Heart left ventricle (tissue), 16 donors: ENCODE measurements around the gene RNF149. TPM values are rescaled to one million over a fixed set of nuclear protein-coding genes. Genes with fewer than 3 reads are reported as not detected.

Source experiments
- ATAC-seq, 4 donors: fragments of 200-7000 bp; cut with Tn5 transposase; one replicate each; pipeline ENCODE4 v1.9.1; 2020 to 2022; ENCODE audit warnings: moderate library complexity in 4 of 4, mild to moderate bottlenecking in 3 of 4, moderate number of reproducible peaks in 1 of 4
- DNase-seq, 5 donors: peaks; one replicate each; pipeline ENCODE4 v3.0.0-alpha.2; 2020
- H3K27ac ChIP-seq, 12 donors: fragments of 200-600 bp; sonication (generic) in 4 of 12; one replicate each; pipeline versions ENCODE4 v1.5.0 to v1.8.0; 2016 to 2022; ENCODE audit warnings: mild to moderate bottlenecking in 2 of 12
- H3K27me3 ChIP-seq, 9 donors: fragments of 200-600 bp; sonication (generic) in 2 of 9; one replicate each; pipeline versions ENCODE4 v1.5.1 to v1.8.0; 2016 to 2022; ENCODE audit warnings: mild to moderate bottlenecking in 3 of 9
- H3K36me3 ChIP-seq, 9 donors: fragments of 200-600 bp; sonication (generic) in 2 of 9; one replicate each; pipeline versions ENCODE4 v1.5.0 to v1.8.0; 2018 to 2022; ENCODE audit warnings: mild to moderate bottlenecking in 2 of 9
- H3K4me1 ChIP-seq, 12 donors: fragments of 200-600 bp; sonication (generic) in 4 of 12; one replicate each; pipeline versions ENCODE4 v1.5.0 to v1.8.0; 2016 to 2022; ENCODE audit warnings: mild to moderate bottlenecking in 3 of 12
- H3K4me3 ChIP-seq, 12 donors: fragments of 200-600 bp; sonication (generic) in 4 of 12; one replicate each; pipeline versions ENCODE4 v1.5.0 to v1.8.0; 2017 to 2022; ENCODE audit warnings: mild to moderate bottlenecking in 9 of 12, moderate library complexity in 4 of 12
- H3K9me3 ChIP-seq, 12 donors: fragments of 200-600 bp; sonication (generic) in 4 of 12; one replicate each; pipeline versions ENCODE4 v1.5.0 to v1.8.0; 2016 to 2022; ENCODE audit warnings: mild to moderate bottlenecking in 1 of 12
- CTCF ChIP-seq, 12 donors: fragments of 200-600 bp; sonication (generic) in 4 of 12; IDR thresholded peaks; one replicate each; pipeline versions ENCODE4 v1.5.0 to v1.8.0; 2018 to 2022; ENCODE audit warnings: antibody characterized with exemption in 12 of 12, mild to moderate bottlenecking in 5 of 12
- POLR2A ChIP-seq, 2 donors: fragments of 450-650 bp; IDR thresholded peaks; one replicate each; pipeline ENCODE4 v1.6.1; 2017; ENCODE audit warnings: antibody characterized with exemption in 2 of 2, mild to moderate bottlenecking in 2 of 2, moderate library complexity in 2 of 2
- WGBS, 4 donors: extraction: QIAGEN DNeasy Blood & Tissue Kit in 2 of 4; methylation state at CpG; one replicate each; pipeline versions ENCODE4 v1.1.5 to v1.1.7; 2013 to 2018; 5-methylcytosine and 5-hydroxymethylcytosine counted together
- intact Hi-C, 10 donors: fragments of 100-400 bp; cut with DNase I; formaldehyde crosslinking; loops; one replicate each; pipeline versions ENCODE4 v1.11.1 to v1.14.2; 2022
- polyA plus RNA-seq, 2 donors: library from polyadenylated mRNA; stranded (reverse); fragments of 200-250 nt; gene quantifications; one replicate each; pipeline ENCODE4 v1.2.3, GENCODE V29; 2013
- total RNA-seq, 9 donors: library from RNA; depleted of rRNA in 2 of 9; stranded (reverse); fragments of >200 nt in 2 of 9; fragmentation: NEBNext Ultra II Directional in 3 of 9; extraction: Animal tissue kit (Norgen Biotek cat#: 25700) in 3 of 9; gene quantifications; one replicate each; pipeline versions ENCODE4 v1.1.0 to v1.2.4, GENCODE V29; 2016 to 2023
- donor health status: ischemic (EF 13 %, LVEDD 7.1; RV severe dilation, severe dysfunction).
- donor health status: healthy with polysubstance abuse.
- donor health status: DM: no; HTN: yes; CAD: no.
- donor health status: DM: no; HTN: no; CAD: no.
- donor health status: ischemic (EF 25% LVEDD 6.9; RV normal size, moderate dysfunction).
- donor health status: ischemic (EF 25% LVEDD 5.7; RV mildly dilated, moderate dysfunction).
- donor health status: healthy.
- donor health status: DM: yes; HTN: yes; CAD: no.
- donor health status: ischemic (EF 35%, LVEDD 5.7; RV mildly dilated, moderate dysfunction).
- donor health status: nonischemic (EF 11% LVEDD 7.7; RV severe dilation, severe dysfunction).
- donor health status: DM: yes; HTN: yes; CAD: no.
- donor health status: PGD.
- donor health status: ischemic (EF 29% LVEDD 5.4; RV normal size, mild dysfunction).
- donor health status: nonischemic (EF 23%, LVEDD 6.1; RV moderate dilation, normal function).

The RNF149 gene
- total and polyA plus RNA-seq, 11 donors = 10.9 to 46.1 (median 15.8) TPM

DNA sequence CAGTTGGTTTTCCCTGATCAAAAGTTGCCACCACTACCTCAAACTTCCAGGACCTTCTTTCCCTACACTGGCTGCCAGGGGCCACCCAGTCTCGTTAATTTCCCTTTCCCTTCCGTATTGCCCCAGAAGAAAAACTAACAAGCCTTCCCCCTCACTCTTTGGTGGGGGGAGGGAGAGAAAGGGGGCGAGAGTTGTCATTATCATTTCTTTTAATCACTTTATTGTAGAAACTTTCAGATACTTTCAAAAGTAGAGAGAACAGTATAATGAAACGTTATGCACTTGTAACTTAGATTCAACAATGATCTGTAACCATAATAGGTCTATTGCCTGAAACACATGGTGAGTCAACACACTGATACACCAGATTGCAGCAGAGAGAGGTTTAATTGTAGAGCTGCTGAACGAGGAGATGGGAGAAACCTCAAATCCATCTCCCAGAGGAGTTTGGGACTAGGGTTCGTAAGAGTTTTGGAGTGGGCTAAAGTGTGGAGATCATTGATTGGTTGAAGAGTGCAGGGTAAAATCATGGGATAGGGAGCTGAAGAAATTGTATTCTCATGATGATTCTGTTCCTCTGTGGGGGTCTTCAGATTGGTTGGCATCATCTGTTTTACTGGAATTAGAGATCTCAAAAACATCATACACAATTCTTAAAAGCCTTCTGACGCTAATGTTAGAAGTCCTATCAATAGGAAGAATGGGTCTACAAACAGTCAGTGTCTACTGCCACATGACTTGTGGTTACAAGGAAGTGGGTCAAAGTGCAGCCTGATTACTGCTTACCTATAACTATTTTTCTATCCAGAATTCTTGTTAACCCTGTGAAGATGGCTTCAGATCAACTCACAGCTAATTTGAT lies 2.6 kb upstream of the RNF149 start:
- no peak overlapping the region for H3K4me3 ChIP-seq
- no peak for TF ChIP-seq CTCF (IDR thresholded peaks at IDR 0.05)
- no peak for TF ChIP-seq POLR2A (IDR thresholded peaks at IDR 0.05)
- intact Hi-C loops = no loop called here
- peaks cover 0 to 3% (median 0%) of the 10 kb centered on the region in 9 donors for H3K36me3 ChIP-seq
- ATAC-seq (no peak), DNase-seq (no peak)
- H3K4me1 ChIP-seq = peaks cover 0 to 41% (median 14%) of the 10 kb centered on the region in 12 donors
- no peaks in the 10 kb centered on the region for H3K9me3 ChIP-seq
- WGBS, 4 donors = 82 to 86% (median 84%) methylated on average over 7 of the region's 7 CpGs
- no peaks in the 10 kb centered on the region for H3K27me3 ChIP-seq
- peak overlapping the region in 1 of 12 donors; percentile 99 for H3K27ac ChIP-seq

GRCh38 chr2:101310090-101310833 lies 1.8 kb upstream of the RNF149 start:
- Histone ChIP-seq H3K27ac (peak overlapping the region in 1 of 12 donors; percentile 99), H3K4me3 (no peak overlapping the region)
- no peak for ATAC-seq

GRCh38 chr2:101307950-101308431 lies 510 bp downstream of the RNF149 start:
- ATAC-seq (peak in 1 of 4 donors; percentile 18), DNase-seq (peak in 4 of 5 donors; percentile 16 to 75 (median 42))
- intact Hi-C loops = loop anchor here in 2 of 10 donors (5.0 kb wide), 2 partner anchors 36 to 41 kb away; no protein-coding TSS in a partner anchor
- TF ChIP-seq POLR2A (IDR thresholded peaks at IDR 0.05) (no peak), CTCF (IDR thresholded peaks at IDR 0.05) (no peak)
- Histone ChIP-seq H3K27me3 (no peaks in the 10 kb centered on the region), H3K27ac (peak overlapping the region; percentile 33 to 99 (median 90)), H3K4me1 (peaks cover 2 to 71% (median 37%) of the 10 kb centered on the region in 12 donors), H3K9me3 (no peaks in the 10 kb centered on the region), H3K4me3 (peak overlapping the region; percentile 73 to 96 (median 83)), H3K36me3 (peaks cover 0 to 26% (median 0%) of the 10 kb centered on the region in 9 donors)
- WGBS, 4 donors = 0 to 2% (median 1%) methylated on average over 4 to 57 of the region's 57 CpGs

More at GRCh38 chr2:101310090-101310833, 1.8 kb upstream of the RNF149 start:
- Histone ChIP-seq H3K9me3 (no peaks in the 10 kb centered on the region), H3K27me3 (no peaks in the 10 kb centered on the region), H3K36me3 (peaks cover 0 to 7% (median 0%) of the 10 kb centered on the region in 9 donors), H3K4me1 (peaks cover 2 to 49% (median 22%) of the 10 kb centered on the region in 12 donors)
- DNase-seq = no peak
- TF ChIP-seq POLR2A (IDR thresholded peaks at IDR 0.05) (no peak), CTCF (IDR thresholded peaks at IDR 0.05) (no peak)
- 84 to 92% (median 88%) methylated on average over 10 of the region's 10 CpGs for WGBS, 4 donors
- intact Hi-C loops = no loop called here
